ENCODE measurements around the gene MED14.
A peak's percentile ranks its signal among the peaks of the same experiment; 100 is the strongest.

Gene MED14

GRCh38 chrX:40663078-40663740 is 72.1 kb downstream of the MED14 start:
- DNase-seq: no peak

- DNase-seq: no peak
Measured at GRCh38 chrX:40661489-40661888, 73.9 kb downstream of the MED14 start.

GRCh38 chrX:40660381-40660780 is 75.0 kb downstream of the MED14 start:
- DNase-seq: no peak

- no peak for DNase-seq
Measured at GRCh38 chrX:40653535-40653934, 81.8 kb downstream of the MED14 start.

GRCh38 chrX:40652664-40653063 is 82.7 kb downstream of the MED14 start:
- no peak for DNase-seq

- no peak for DNase-seq
Measured at GRCh38 chrX:40651620-40652223, 83.6 kb downstream of the MED14 start.

GRCh38 chrX:40647307-40648197 is 87.8 kb downstream of the MED14 start, which contains the start of gene CXorf38:
TSS of gene CXorf38 (minus strand) at chrX:40647561. CDS start at chrX:40647520, 41 bp downstream.
- DNase-seq: peak; percentile 12

GRCh38 chrX:40646489-40647306 is 88.6 kb downstream of the MED14 start:
- no peak for DNase-seq

GRCh38 chrX:40644821-40645358 is 90.5 kb downstream of the MED14 start:
- no peak for DNase-seq

GRCh38 chrX:40644176-40644575 is 91.2 kb downstream of the MED14 start:
- peak; percentile 51 for DNase-seq

GRCh38 chrX:40637687-40638086 is 97.7 kb downstream of the MED14 start:
- no peak for DNase-seq

GRCh38 chrX:40632199-40632598 is 103.1 kb downstream of the MED14 start:
- no peak for DNase-seq

- DNase-seq: no peak
Measured at GRCh38 chrX:40628506-40628905, 106.8 kb downstream of the MED14 start.

- DNase-seq: no peak
Measured at GRCh38 chrX:40625294-40625693, 110.0 kb downstream of the MED14 start.

- no peak for DNase-seq
Measured at GRCh38 chrX:40623665-40624064, 111.7 kb downstream of the MED14 start.

GRCh38 chrX:40623139-40623536 is 112.2 kb downstream of the MED14 start, which contains the start of gene MPC1L:
TSS of gene MPC1L (plus strand) at chrX:40623428. CDS start at chrX:40623566, 138 bp downstream.
- no peak for DNase-seq

GRCh38 chrX:40622479-40623138 is 112.7 kb downstream of the MED14 start:
- no peak for DNase-seq

- DNase-seq: no peak
Measured at GRCh38 chrX:40617566-40617965, 117.8 kb downstream of the MED14 start.

GRCh38 chrX:40615976-40616375 is 119.4 kb downstream of the MED14 start:
- no peak for DNase-seq

GRCh38 chrX:40612511-40612910 is 122.8 kb downstream of the MED14 start:
- DNase-seq: no peak

GRCh38 chrX:40607381-40607780 is 128.0 kb downstream of the MED14 start:
- no peak for DNase-seq

- DNase-seq: no peak
Measured at GRCh38 chrX:40603446-40603845, 131.9 kb downstream of the MED14 start.

Measured in SIG-M5 (cell line).